Measurements from ENCODE around the gene TMEM41B. TPM values are rescaled to one million over a fixed set of nuclear protein-coding genes. Genes with fewer than 3 reads are reported as not detected.

The TMEM41B gene
- total RNA-seq, 1 experiment from 2014 or later, result 110 TPM

GRCh38 chr11:9253086-9253485 lies 61.3 kb downstream of the TMEM41B start:
- H3K4me3 Mint-ChIP-seq (ENCODE audit: unreplicated experiment), result no peak overlapping the region
- no peaks in the 10 kb centered on the region for H3K27me3 ChIP-seq (replicated peaks; ENCODE audit: control insufficient read depth, insufficient read depth, low read length)
- no peaks in the 10 kb centered on the region for H3K4me1 Mint-ChIP-seq (ENCODE audit: low read depth, unreplicated experiment)
- H3K27ac Mint-ChIP-seq (ENCODE audit: unreplicated experiment), result no peak overlapping the region
- no peak for DNase-seq
- no peak for TF ChIP-seq CTCF (IDR thresholded peaks at IDR 0.05; ENCODE audit: insufficient read depth in 1 of 2, low read depth in 1 of 2, low read length in 1 of 2, severe bottlenecking in 1 of 2, unreplicated experiment in 1 of 2)
- intact Hi-C loops (cut with micrococcal nuclease; ENCODE audit: unreplicated experiment), result no loop called here
- no TSS peak for BruUV-seq (replicated peaks)
- CTCF ChIA-PET, result no interaction called here
- POLR2A ChIA-PET, result interaction anchor here (1.4 kb wide), 1 partner anchor 11 kb away, joined by 3 read pairs; the partner anchor contains the start of gene DENND5A
- no peaks in the 10 kb centered on the region for H3K27me3 Mint-ChIP-seq (ENCODE audit: insufficient read depth, unreplicated experiment)
- H3K9me3 Mint-ChIP-seq (ENCODE audit: unreplicated experiment), result no peaks in the 10 kb centered on the region
- H3K4me3 ChIP-seq (ENCODE audit: low read depth, low read length), result no peak overlapping the region
- H3K36me3 Mint-ChIP-seq (ENCODE audit: insufficient read depth, unreplicated experiment), result peaks cover 31% of the 10 kb centered on the region
- H3K36me3 ChIP-seq (ENCODE audit: control insufficient read depth, insufficient read depth, low read length), result no peaks in the 10 kb centered on the region
- no peaks in the 10 kb centered on the region for H3K9me3 ChIP-seq
- no peaks in the 10 kb centered on the region for H3K4me1 ChIP-seq

GRCh38 chr11:9251311-9251710 lies 63.1 kb downstream of the TMEM41B start:
- no peak for DNase-seq
- Mint-ChIP-seq H3K4me1 (ENCODE audit: low read depth, unreplicated experiment) (no peaks in the 10 kb centered on the region), H3K9me3 (ENCODE audit: unreplicated experiment) (no peaks in the 10 kb centered on the region), H3K27ac (ENCODE audit: unreplicated experiment) (no peak overlapping the region), H3K36me3 (ENCODE audit: insufficient read depth, unreplicated experiment) (peaks cover 28% of the 10 kb centered on the region), H3K27me3 (ENCODE audit: insufficient read depth, unreplicated experiment) (no peaks in the 10 kb centered on the region), H3K4me3 (ENCODE audit: unreplicated experiment) (no peak overlapping the region)
- Histone ChIP-seq H3K4me3 (ENCODE audit: low read depth, low read length) (no peak overlapping the region), H3K27me3 (replicated peaks; ENCODE audit: control insufficient read depth, insufficient read depth, low read length) (no peaks in the 10 kb centered on the region), H3K4me1 (no peaks in the 10 kb centered on the region), H3K36me3 (ENCODE audit: control insufficient read depth, insufficient read depth, low read length) (no peaks in the 10 kb centered on the region), H3K9me3 (no peaks in the 10 kb centered on the region)
- intact Hi-C loops (cut with micrococcal nuclease; ENCODE audit: unreplicated experiment), result no loop called here
- ChIA-PET CTCF (no interaction called here), POLR2A (no interaction called here)
- no peak for TF ChIP-seq CTCF (IDR thresholded peaks at IDR 0.05; ENCODE audit: insufficient read depth in 1 of 2, low read depth in 1 of 2, low read length in 1 of 2, severe bottlenecking in 1 of 2, unreplicated experiment in 1 of 2)
- BruUV-seq (replicated peaks), result no TSS peak

GRCh38 chr11:9250139-9250582 lies 64.2 kb downstream of the TMEM41B start:
- no peak for DNase-seq
- H3K27me3 ChIP-seq (replicated peaks; ENCODE audit: control insufficient read depth, insufficient read depth, low read length), result no peaks in the 10 kb centered on the region
- H3K4me1 Mint-ChIP-seq (ENCODE audit: low read depth, unreplicated experiment), result no peaks in the 10 kb centered on the region
- no peaks in the 10 kb centered on the region for H3K27me3 Mint-ChIP-seq (ENCODE audit: insufficient read depth, unreplicated experiment)
- H3K4me3 Mint-ChIP-seq (ENCODE audit: unreplicated experiment), result no peak overlapping the region
- no peaks in the 10 kb centered on the region for H3K9me3 Mint-ChIP-seq (ENCODE audit: unreplicated experiment)
- H3K4me3 ChIP-seq (ENCODE audit: low read depth, low read length), result no peak overlapping the region
- H3K36me3 ChIP-seq (ENCODE audit: control insufficient read depth, insufficient read depth, low read length), result no peaks in the 10 kb centered on the region
- ChIA-PET POLR2A (no interaction called here), CTCF (no interaction called here)
- H3K9me3 ChIP-seq, result no peaks in the 10 kb centered on the region
- H3K27ac Mint-ChIP-seq (ENCODE audit: unreplicated experiment), result no peak overlapping the region
- no peaks in the 10 kb centered on the region for H3K4me1 ChIP-seq
- TF ChIP-seq CTCF (IDR thresholded peaks at IDR 0.05; ENCODE audit: insufficient read depth in 1 of 2, low read depth in 1 of 2, low read length in 1 of 2, severe bottlenecking in 1 of 2, unreplicated experiment in 1 of 2), result no peak
- BruUV-seq (replicated peaks), result no TSS peak
- peaks cover 17% of the 10 kb centered on the region for H3K36me3 Mint-ChIP-seq (ENCODE audit: insufficient read depth, unreplicated experiment)
- intact Hi-C loops (cut with micrococcal nuclease; ENCODE audit: unreplicated experiment), result no loop called here
